RPMI8226 (cell line): Measurements from ENCODE around the gene LOXL3.

Experiments used
- DNase-seq: peaks from one replicate; pipeline ENCODE4 v3.0.0-alpha.2; 2015

LOXL3 gene, protein sequence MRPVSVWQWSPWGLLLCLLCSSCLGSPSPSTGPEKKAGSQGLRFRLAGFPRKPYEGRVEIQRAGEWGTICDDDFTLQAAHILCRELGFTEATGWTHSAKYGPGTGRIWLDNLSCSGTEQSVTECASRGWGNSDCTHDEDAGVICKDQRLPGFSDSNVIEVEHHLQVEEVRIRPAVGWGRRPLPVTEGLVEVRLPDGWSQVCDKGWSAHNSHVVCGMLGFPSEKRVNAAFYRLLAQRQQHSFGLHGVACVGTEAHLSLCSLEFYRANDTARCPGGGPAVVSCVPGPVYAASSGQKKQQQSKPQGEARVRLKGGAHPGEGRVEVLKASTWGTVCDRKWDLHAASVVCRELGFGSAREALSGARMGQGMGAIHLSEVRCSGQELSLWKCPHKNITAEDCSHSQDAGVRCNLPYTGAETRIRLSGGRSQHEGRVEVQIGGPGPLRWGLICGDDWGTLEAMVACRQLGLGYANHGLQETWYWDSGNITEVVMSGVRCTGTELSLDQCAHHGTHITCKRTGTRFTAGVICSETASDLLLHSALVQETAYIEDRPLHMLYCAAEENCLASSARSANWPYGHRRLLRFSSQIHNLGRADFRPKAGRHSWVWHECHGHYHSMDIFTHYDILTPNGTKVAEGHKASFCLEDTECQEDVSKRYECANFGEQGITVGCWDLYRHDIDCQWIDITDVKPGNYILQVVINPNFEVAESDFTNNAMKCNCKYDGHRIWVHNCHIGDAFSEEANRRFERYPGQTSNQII

DNA sequence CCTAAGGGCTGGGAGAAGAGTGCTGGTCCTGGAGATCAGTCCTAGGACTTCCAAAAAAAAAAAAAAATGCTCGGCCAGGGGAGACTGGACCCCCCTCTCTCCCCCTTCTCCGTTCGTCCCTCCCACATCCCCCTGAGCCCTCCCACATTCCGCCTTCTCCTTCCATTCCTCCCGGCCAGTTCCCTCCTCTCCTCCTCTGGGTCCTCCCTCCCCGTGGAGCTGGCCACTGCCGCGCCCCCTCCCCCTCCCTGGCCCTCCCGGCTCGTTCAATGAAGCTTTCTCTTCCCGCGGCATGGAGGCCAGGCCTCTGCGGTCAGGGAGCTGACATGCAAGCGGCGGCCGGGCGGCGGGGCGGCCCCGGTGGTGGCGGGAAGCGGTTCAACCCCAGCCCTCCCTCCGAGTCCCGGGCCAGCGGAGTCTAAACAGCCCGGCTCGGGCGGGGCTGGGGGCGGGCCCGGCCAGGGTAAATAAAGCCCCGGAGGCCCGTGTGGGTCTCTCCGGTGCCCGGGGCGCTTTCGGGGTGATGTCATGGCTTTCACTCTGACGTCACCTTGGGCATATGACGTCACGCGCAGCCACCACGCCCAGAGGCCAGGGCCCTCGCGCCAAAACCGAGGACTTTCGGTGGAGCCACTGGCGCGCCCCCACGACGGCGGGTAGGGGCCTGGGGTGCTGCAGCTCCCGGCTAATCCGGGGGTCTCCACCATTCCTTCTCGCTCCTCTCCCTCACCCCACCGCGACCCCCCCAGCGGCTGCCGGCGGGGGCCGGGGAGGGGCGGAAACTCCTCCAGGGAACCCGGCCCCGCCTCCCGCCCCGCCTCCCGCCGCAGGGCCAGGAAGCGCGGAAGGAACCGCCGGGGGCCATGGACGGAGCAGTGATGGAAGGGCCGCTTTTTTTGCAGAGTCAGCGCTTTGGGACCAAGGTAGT lies at the start of gene LOXL3, which contains the start of gene DOK1:
Gene LOXL3, minus strand, starts transcription at position 51 of the 928 bp plus-strand sequence. CDS start 1,308 bp downstream, outside the sequence.
Gene DOK1, plus strand, starts transcription at position 829 of the 928 bp plus-strand sequence. Its CDS starts 35 bp downstream, at position 864.
- peak; percentile 89 for DNase-seq

DNA sequence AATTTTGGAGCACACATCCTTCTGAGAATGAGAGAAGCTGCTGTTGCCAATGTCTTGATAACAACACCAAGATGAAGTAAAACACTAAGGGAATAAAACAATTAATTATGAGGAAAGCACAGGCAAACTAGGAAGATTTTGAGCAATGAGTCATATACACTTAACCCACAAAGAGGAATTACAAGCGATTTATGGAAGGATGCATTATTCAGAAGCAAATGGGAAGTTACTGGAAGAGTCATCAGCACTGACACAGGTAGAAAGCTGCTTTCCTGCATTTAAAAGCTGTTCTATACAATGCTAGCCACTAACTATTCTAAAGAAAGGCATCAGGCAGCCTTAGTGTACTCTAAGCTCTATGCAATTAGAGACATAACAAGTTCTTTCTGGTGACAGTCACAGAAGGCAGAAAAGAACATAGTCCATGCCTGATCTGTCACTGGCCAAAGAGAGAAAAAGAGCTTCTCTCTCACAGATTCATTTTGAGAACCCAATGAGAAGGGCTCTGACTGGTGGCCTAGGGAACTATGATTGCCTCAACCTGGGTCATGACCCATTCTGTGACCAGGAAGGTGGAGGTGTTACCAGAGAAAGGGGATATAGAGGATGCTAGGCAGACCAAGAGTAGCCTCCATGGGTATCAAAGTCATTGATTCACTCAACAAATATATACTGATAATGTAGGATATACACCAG lies 49.0 kb upstream of the LOXL3 start:
- DNase-seq = no peak

DNA sequence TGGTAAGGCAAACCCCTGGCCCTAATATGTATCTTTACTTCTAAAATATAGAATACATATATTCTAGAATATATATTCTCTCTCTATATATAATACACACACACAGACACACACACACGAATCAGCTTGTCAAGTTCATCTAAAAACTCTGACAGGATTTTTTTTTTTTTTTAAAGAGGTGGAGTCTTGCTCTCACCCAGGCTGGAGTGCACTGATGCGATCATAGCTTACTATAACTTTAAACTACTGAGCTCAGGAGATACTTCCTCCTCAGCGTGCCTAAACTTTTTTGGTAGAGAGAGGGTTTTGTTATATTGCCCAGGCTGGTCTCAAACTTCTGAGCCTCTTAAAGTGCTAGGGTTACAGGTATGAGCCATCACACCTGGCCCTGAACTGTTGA lies 45.9 kb upstream of the LOXL3 start:
- no peak for DNase-seq

DNA sequence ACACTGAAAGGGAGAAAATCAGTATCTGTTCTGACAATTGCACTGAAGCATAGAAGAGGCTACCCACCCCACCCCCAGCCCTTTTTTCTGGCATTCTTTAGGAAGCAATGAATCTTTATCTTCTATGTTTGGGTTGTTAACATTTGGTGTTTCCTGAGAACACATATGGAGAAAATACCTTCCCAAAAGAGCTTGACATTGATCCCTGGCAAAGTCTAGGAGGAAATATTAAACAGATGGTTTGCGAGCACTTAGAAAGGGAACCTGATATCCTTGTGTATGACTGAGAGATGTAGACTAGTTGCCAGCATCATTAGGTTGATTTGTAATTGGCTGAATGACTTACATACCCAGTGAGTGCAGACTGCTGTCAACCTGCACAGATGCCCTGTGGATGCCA lies 43.7 kb upstream of the LOXL3 start:
- DNase-seq = no peak

DNA sequence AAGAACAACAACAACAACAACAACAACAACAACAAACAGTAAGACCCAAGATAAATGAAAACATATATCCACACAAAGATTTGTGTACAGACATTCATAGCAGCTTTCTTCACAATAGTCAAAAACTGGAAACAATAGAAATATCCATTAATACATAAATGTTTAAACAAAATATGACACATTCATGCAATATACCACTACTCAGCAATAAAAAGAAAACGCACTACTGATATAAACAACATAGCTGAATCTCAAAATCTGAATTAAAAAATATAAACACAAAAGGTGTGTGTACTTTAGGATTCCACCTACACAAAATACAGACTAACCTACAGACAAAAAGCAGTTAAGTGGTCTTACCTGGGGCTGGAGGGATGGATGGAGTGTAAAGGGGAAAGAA lies 42.8 kb upstream of the LOXL3 start:
- no peak for DNase-seq

DNA sequence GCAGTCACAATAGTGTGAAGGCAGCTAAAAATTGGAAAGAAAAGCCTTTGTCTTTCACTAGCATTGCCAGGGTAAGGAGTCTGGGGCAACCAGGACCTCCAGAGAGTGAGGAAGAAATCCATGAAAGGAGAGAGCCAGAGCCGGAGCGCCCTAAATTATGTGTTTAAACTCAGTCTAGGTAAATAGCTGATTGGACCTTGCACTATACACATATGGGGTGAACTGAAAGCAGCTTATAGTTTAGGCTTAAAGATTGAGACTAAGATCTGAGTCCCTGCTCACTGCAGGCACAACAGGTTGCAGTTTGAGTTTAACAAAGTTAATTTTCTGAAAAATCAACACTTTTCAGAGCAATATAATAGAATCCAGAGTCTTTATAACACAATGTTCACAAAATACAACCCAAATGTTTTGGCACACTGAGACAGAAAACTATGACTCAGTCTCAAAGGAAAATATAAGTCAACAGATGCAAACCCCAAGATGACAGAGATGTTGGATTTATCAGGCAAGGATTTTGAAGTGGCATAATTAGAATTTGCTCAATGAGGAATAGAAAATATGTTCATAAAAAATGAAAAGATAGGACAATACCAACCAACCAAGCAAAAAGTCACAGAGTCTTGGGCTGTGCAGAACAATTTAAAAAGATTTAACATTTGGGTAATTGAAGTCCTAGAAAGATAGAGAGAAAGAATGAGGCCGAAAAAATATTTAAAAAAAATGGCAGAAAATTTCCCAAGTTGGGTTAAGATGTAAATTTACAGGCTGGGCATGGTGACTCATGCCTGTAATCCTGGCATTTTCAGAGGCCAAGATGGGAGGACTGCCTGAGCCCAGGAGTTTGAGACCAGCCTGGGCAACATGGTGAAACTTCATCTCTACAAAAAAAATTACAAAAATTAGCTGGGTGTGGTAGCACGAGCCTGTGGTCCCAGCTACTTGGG lies 40.4 kb upstream of the LOXL3 start:
- DNase-seq = no peak

DNA sequence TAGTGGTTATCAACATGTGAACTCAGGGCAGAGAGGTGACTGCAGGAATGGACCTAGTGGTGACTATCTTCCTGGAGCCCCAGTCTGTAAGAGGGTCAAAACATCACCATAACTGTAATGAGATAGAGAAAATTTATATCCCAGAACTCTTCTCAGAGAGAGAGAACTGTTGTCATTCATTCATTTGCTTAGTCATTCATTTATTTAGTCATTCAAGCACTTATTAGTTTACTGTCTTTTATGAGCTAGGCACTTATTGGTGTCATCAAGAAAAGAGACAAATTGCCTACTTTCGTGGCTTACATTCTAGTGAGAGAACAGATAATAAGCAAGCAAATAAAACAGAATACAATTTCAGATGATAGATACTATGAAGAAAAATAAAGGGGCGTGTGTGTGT lies 34.9 kb upstream of the LOXL3 start:
- DNase-seq = no peak

DNA sequence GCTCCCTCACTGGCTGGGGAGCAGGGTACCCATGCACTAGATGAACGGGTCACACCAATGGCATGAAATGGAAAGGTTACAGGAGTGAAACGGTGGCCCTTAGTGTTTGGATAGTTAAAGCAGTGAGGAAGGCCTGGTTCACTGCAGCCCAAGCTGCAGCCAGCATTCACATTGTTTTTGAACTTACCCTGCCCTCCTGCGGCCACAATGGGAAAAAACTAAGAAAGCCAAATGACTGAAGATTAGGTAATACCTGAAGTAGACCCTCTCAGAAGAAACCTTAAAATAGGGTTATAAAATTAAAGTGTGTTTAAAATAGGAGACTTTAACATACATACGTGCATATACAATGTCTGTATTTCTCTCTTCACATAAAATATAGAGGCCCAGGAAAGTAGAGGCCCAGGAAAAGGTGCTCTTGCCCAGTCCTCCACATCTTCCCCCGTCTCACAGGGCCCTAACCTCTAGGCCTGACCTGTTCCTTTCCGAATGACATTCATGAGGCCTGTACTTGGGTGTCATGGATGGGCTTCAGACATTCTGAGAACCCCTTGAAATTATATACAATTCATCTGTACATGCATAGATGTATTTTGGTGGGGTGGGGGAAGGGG lies 34.0 kb upstream of the LOXL3 start:
- DNase-seq = peak; percentile 65

DNA sequence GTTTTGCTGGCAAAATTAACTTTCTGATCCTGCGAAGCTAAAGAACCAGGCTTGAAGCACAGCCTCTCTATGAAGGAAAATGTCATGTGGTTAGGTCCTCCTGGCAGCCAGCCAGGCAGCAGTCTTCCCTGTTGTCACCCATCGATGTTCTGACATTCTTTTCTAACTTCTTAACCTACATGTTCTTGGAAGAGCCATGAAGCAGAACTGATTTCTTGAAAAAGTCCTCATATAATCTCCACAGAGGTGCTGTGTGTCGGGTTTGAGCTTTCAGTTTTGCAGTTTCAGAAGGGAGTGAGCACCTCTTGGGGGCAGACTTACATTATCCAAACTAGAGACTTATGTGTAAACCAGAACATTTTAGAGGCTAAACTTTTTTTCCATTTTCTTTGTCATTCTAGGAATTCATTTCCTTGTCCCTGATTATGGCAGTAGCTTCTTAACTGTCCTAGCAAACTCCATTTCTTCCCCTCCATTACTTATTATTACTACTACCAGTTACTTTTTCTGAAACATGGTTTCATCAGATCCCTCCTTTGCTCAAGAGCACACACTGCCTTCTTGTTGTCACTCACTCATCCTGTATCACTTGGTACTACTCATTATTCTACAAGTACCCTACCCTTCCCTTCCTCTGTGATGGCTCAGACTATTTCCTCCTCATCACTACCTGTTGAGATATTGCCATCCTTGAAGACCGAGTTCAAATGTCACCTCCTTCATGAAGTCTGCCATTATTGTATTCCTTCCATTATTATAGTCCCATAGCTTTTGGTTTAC lies 31.9 kb upstream of the LOXL3 start:
- DNase-seq = peak; percentile 23

DNA sequence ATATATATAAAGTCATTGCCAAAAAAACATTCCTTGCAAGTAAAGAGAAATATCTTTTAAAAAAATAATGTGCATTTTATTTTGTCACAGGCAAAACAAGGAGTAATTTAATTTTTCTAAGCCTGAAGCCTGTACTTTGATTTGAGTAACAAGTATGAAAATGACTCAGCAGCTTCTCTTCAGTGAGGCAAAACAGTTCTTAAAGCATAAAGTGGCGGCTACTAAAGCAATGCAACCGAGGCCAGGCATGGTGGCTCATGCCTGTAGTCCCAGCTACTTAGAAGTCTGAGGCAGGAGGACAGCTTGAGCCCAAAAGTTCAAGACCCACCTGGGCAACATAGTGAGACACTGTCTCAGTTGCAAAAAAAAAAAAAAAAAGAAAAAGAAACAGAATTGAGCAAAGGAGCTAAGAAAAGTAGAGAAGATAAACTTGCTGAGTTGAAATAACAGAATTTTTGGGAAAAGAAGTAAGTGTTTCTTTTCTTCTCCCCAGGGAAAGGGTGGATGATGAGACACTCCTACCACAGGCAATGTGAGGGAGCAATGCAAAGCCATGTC lies 30.4 kb upstream of the LOXL3 start:
- DNase-seq = no peak

DNA sequence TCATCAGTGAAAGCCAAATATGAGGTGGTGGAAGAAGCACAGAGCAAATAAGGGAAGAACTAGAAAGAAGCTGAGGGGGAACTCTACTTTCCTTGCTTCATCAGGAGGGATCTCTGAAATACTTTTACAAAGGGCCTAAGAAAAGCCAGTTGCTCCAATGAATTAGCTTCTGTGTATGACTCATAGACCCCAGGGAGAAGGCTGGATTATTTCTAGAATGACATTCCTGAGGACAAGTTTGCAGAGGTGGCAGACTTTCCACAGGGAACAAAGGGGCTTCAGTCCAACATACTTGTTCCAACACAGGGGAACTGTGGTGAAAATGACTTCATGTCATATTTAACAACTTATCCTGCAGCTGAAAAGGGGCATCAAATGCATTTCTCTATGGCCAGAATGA lies 29.8 kb upstream of the LOXL3 start:
- no peak for DNase-seq

DNA sequence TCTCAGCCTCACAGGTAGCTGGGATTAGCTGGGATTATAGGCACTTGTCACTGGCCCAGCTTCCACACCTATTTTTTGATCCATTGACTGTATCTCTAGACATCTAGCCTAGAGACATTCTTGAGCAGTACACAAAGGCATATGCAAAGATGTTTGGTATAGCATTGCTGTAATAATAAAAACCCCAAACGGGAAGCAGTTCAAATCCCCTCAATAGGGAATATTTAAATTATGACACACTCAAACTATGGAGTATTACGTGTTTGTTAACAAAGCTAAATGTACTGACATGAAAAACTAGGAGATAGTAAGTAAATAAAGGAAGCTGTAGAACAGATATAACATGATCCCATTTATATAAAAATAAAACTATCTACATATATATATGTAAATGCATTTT lies 28.4 kb upstream of the LOXL3 start:
- no peak for DNase-seq

DNA sequence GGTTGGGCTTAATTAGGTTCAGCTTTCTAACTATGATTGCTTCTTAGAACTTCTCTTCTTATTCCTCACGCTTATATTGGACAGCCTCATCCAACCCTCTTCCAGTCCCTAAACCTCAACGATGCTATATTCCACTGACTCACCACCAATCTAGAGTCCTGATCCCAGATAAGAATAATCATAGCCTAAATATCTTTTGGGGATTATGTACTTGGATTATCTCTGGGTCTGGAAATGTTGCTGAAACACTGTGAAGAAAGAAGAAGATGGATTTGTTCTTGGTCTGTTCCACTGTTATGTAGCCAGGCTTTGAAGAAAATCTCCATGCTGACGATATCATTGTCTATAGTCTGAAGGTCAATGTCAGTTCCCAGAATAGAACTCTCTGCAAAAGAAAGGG lies 27.7 kb upstream of the LOXL3 start:
- no peak for DNase-seq

DNA sequence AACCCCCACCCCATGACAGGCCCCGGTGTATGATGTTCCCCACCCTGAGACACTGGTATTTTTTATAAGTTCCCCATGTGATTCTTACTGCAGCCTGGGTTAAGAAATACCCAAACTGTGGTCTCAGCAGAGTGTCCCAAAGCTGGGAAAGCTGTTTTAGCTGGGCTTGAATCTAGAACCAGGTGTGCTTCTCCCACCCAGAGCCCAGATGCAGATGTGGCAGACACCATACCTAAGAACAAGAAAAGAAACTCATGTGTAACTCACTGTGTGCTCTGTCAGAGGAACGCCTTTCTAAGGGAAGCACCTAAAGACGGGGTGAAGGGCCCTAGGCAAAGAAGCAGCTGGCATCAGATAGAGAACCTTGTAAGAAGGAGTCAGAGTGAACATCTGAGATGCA lies 24.7 kb upstream of the LOXL3 start:
- DNase-seq = no peak

DNA sequence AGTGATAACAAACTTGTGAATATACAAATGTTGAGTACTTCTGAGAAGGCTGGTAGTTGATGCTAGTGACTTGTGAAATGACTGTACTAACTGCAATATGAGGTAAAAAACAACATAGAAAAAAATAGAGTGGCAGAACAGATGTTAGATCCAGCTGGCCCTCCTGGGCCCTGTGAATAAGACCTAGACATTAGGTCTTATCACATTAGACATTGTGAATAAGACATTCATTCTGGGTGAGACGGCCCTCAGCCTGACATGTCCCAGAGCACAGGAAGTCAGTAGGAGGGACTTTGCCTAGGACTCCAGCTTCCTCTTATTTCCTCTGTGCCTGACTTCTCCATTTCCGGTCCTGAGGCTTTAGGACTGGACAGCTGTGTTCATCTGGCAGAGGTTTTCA lies 23.7 kb upstream of the LOXL3 start:
- no peak for DNase-seq

DNA sequence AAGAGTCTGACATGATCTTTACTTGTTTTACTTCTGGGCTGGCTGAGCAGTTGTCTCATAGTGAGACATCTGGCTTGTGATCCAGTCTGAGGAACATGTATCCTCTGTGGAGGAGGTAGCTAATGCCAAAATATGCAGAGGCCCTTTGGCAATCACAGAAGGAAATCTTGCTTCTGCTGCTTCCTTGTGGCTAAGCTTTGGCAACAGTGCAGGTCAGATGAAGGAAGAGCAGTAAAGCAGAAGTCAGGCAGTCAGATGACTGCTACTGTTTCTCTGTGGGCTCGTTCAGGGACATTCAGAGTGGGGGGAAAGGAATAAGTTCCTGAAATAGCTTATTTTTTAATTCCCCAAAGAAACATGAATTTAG lies 23.1 kb upstream of the LOXL3 start:
- no peak for DNase-seq

DNA sequence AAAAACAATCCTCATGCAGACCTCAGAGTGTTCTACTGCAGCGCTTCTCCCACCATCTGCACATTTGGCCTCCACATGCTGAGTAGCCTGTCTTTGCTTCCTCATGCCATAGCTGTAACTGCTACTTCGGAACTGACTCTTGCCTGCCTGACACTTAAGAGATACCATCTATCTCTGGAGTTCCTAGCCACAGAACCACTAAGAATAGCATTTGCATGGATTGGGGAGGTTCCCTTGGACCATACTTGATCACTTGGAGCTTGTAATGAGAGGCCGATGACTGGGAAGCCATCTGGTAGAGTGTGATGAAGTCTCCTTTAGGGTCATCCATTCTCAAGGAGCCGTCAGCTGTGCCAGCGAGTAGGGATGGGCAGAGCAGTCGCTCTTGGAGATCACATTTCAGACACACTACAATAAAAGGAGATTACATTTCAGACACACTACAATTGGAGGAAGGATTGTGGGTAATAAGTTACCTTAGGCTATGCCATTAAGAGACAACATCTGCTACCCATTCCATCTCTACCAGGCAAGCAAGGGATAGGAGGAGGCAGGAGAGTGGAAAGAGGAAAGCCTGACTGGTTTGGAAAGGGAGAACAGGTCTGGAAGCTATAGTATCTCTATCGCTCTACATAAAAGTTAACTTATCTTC lies 22.6 kb upstream of the LOXL3 start:
- DNase-seq = no peak

DNA sequence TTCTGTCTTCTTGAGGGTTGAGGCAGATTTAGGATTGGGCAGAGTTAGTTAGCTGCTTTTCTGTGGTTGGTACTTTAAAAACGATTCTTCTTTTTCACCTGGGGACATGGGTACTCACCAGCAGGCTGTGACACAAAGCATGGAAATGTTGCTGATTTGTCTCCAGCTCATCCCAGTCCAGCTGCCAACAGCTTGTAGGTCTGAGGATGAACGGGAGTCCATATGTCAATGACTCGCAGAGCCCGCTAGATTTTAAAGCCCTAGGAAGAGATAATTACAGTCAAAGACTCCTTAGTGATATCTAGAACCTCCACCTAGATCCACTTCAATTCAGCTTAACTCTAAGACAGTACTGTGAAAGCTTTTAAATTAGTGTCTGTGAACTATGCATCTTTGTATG lies 21.6 kb upstream of the LOXL3 start:
- no peak for DNase-seq
